ENCODE measurements around the gene C6orf52.
"Not testable (repeated sequence)": the region's sequence is repeated elsewhere in the genome, so short reads cannot be mapped to it uniquely, and the experiment has no call there.

The C6orf52 gene

DNA sequence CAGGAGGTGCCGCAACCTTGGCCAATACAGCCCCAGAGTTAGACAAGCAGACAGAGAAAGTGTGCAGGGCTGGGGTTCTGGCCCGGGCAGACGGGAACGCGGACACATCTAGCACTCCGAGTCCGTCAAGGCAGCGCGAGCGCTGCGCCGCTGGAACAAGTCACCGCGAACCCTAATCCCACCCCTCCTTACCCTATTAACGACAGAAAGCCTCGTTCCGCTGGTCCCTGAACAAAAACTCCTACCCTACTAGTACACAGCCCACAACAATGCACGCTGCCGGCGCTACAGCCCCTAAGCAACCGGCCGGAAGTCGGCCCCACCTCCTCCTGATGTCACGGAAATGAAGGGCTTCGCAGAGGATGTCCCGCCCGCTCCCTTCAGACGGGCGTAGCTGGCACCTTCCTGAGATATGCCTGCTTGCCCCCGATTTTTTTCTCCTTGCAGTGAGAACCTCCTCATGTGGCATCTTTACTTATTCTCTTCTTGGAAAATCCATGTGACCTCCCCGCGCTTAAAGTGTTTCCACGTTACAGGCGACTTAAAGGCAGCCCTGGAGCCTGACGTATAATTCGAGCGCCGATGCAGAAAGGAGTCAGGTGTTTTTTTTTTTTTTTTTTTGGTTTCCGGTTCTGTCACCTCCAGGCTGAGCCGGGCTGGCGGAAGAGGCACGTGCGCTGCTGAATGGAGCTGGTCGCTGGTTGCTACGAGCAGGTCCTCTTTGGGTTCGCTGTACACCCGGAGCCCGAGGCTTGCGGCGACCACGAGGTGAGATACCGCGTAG, at the start of gene C6orf52, which contains the start of gene PAK1IP1:
TSS of gene C6orf52 (minus strand) at position 315 of the 784 bp plus-strand sequence. CDS start 7,066 bp downstream, outside the sequence.
TSS of gene PAK1IP1 (plus strand) at position 671 of the 784 bp plus-strand sequence. CDS start at position 685, 14 bp downstream.
- H3K4me1 Mint-ChIP-seq (ENCODE audit: low read depth) = peaks cover 39% of the 10 kb centered on the region
- peaks cover 63% of the 10 kb centered on the region for H3K36me3 Mint-ChIP-seq (ENCODE audit: low read depth)
- H3K4me3 Mint-ChIP-seq = peak within 1 kb of the TSS; percentile 97
- H3K27ac Mint-ChIP-seq = peak within 1 kb of the TSS; percentile 100
- peak; percentile 93 for DNase-seq
- H3K27me3 Mint-ChIP-seq = no peaks in the 10 kb centered on the region
- H3K9me3 Mint-ChIP-seq = no peaks in the 10 kb centered on the region

DNA sequence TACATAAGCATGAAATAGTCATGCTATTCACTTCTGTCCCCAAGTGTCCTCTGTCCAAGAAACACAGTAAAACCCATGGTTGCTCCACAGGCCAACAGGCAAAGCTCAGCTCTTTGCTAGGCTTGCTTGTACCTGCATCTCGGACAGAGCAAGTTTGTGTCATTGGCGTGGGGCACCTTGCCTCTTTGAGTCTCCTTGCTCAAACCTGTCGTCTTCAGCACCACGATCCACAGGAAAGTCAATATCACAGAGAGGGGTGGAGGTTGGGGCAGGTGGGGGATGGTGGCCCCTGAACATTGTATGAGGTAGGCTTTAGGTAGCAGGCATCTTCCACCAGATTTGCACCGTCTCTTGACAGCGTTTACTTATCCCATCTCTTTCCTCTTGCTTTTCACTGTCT, 49.1 kb upstream of the C6orf52 start:
- Mint-ChIP-seq H3K36me3 (ENCODE audit: low read depth) (peaks cover 28% of the 10 kb centered on the region), H3K27ac (no peak overlapping the region), H3K4me1 (ENCODE audit: low read depth) (peaks cover 19% of the 10 kb centered on the region), H3K9me3 (no peaks in the 10 kb centered on the region), H3K4me3 (no peak overlapping the region), H3K27me3 (no peaks in the 10 kb centered on the region)
- DNase-seq = no peak

DNA sequence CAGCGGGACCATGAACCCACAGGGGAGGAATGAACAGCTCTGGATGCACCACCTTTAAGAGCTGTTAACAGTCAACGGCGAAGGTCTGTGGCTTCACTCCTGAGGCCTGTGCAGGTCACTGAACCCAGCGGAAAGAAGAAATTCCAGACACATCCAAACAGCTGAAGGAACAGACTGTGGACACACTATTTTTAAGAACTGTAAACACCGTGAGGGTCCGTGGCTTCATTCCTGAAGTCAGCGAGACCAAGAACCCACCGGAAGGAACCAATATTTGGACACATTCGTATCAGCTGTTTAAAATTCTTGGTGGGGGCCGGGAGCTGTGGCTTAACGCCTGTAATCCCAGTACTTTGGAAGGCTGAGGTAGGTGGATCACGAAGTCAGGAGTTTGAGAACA, 47.8 kb upstream of the C6orf52 start:
- DNase-seq = no peak
- H3K9me3 Mint-ChIP-seq = no peaks in the 10 kb centered on the region
- H3K27ac Mint-ChIP-seq = no peak overlapping the region
- no peak overlapping the region for H3K4me3 Mint-ChIP-seq
- H3K36me3 Mint-ChIP-seq (ENCODE audit: low read depth) = peaks cover 18% of the 10 kb centered on the region
- H3K4me1 Mint-ChIP-seq (ENCODE audit: low read depth) = peaks cover 17% of the 10 kb centered on the region
- no peaks in the 10 kb centered on the region for H3K27me3 Mint-ChIP-seq

DNA sequence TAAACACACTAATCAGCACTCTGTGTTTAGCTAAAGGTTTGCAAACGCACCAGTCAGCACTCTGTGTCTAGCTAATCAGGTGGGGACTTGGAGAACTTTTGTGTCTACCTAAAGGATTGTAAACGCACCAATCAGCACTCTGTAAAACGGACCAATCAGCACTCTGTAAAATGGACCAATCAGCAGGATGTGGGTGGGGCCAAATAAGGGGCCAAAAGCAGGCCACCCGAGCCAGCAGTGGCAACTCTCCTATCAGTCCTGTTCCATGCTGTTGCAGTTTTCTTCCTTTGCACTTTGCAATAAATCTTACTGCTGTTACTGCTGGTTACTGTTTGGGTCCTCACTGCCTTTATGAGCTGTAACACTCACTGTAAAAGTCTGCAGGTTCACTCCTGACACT, 47.2 kb upstream of the C6orf52 start:
- peaks cover 11% of the 10 kb centered on the region for H3K4me1 Mint-ChIP-seq (ENCODE audit: low read depth)
- peaks cover 12% of the 10 kb centered on the region for H3K36me3 Mint-ChIP-seq (ENCODE audit: low read depth)
- not testable (repeated sequence) for H3K9me3 Mint-ChIP-seq, DNase-seq, H3K27me3 Mint-ChIP-seq, H3K27ac Mint-ChIP-seq, H3K4me3 Mint-ChIP-seq

DNA sequence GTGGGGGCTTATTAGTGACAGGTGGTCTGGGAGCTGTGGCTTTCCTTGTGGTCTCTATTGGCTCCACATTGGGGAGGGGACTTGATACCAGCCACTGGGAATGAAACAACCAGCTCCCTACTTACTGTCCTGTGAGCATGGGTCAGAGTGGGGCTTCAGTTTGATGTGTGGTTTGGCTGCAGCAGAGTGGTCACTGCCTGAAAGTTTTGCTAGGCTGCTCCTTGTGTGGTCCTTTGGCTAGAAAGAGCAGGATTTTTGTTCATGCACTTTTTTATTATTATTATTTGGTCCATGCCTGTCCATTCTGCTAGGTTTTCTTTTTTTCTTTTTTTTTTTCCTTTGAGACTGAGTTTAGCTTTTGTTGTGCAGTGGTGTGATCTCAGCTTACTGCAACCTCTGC, 45.6 kb upstream of the C6orf52 start:
- Mint-ChIP-seq H3K27me3 (no peaks in the 10 kb centered on the region), H3K4me1 (ENCODE audit: low read depth) (peaks cover 1% of the 10 kb centered on the region), H3K4me3 (no peak overlapping the region), H3K27ac (no peak overlapping the region), H3K9me3 (no peaks in the 10 kb centered on the region), H3K36me3 (ENCODE audit: low read depth) (peaks cover 12% of the 10 kb centered on the region)
- no peak for DNase-seq

DNA sequence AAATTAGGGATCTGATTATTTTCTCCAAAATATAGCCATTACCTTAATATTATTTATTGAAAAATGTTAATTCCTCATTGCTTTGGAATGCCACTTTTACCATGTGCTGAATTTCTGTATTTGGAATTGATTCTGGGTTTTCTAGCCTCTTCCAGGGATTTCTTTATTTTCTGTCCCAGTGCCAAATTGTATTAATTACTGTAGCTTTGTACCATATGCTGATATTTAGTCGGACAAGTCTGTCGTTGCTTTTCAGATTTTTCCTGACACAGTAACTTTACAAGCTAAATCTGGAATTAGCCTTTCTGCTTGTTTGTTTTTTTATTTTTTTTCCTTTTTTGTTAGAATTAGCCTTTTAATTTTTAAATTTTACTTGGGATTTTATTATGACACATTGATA, 42.3 kb upstream of the C6orf52 start:
- Mint-ChIP-seq H3K36me3 (ENCODE audit: low read depth) (peaks cover 25% of the 10 kb centered on the region), H3K27ac (no peak overlapping the region), H3K4me1 (ENCODE audit: low read depth) (no peaks in the 10 kb centered on the region), H3K9me3 (no peaks in the 10 kb centered on the region), H3K27me3 (no peaks in the 10 kb centered on the region), H3K4me3 (no peak overlapping the region)
- no peak for DNase-seq

DNA sequence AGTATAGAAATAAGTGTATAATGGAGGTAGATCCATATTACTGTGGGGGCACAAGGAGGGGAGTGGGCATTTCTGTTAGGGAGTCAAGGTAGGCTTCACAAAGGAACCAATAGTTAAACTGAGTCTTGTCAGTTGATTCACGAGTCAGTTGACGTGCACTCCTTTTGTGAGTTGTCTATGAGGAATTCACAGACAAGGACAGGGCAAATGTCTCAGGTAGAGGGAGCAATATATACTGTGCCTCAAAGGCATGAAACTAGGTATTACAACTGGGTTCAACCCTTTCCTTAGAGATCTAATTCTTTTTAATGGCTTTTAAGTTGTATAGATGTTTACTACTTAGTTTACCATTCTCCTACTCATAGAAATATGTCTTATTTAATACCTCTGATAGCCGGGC, 39.4 kb upstream of the C6orf52 start:
- Mint-ChIP-seq H3K27me3 (no peaks in the 10 kb centered on the region), H3K27ac (no peak overlapping the region), H3K36me3 (ENCODE audit: low read depth) (peaks cover 41% of the 10 kb centered on the region), H3K4me1 (ENCODE audit: low read depth) (no peaks in the 10 kb centered on the region), H3K9me3 (no peaks in the 10 kb centered on the region), H3K4me3 (no peak overlapping the region)
- DNase-seq = no peak

DNA sequence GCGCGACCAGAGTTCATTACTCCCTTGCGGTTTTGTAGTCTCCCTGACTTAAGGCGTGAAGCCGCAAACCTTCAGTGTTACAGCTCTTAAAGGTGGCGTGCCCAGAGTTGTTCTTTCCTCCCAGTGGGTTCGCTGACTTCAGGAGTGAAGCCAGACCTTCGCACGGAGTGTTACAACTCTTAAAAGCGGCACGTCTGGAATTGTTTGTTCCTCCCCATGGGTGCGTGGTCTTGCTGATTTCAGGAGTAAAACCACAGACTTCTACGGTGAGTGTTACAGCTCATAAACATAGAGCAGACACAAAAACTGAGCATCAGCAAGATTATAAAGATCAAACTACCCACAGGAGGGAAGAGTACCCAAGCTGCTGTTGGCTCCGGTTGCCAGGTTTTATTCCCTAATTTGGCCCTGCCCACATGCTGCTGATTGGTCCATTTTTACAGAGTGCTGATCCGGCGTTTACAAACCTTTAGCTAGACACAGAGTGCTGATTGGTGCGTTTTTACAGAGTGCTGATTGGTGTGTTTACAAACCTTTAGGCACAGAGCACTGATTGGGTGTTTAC, 38.8 kb upstream of the C6orf52 start:
- no peak for DNase-seq
- H3K27me3 Mint-ChIP-seq = no peaks in the 10 kb centered on the region
- peaks cover 47% of the 10 kb centered on the region for H3K36me3 Mint-ChIP-seq (ENCODE audit: low read depth)
- H3K9me3 Mint-ChIP-seq = no peaks in the 10 kb centered on the region
- H3K4me3 Mint-ChIP-seq = no peak overlapping the region
- H3K4me1 Mint-ChIP-seq (ENCODE audit: low read depth) = no peaks in the 10 kb centered on the region
- H3K27ac Mint-ChIP-seq = no peak overlapping the region

DNA sequence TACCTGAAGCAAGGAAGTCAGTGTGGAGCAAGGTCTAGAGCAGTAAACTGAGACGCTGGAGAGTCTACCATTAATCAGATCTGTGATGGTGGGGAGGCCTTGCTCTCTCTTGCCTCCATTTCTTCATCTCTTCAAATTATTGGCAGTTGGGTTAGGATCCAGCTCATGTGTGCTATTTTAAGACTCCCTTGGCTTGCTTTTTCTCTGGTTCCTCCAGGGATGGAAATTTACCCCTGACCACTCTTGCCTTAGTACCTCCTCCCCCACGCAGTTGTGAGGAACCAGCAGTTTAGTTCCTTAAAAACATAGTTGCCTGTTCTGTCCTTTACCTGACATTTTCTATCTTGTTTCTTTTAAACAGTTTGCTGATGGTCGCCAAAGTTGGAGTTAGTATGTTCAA, 35.8 kb upstream of the C6orf52 start:
- H3K27me3 Mint-ChIP-seq = no peaks in the 10 kb centered on the region
- peak overlapping the region; percentile 1 for H3K27ac Mint-ChIP-seq
- H3K9me3 Mint-ChIP-seq = no peaks in the 10 kb centered on the region
- peaks cover 12% of the 10 kb centered on the region for H3K4me1 Mint-ChIP-seq (ENCODE audit: low read depth)
- peaks cover 74% of the 10 kb centered on the region for H3K36me3 Mint-ChIP-seq (ENCODE audit: low read depth)
- no peak overlapping the region for H3K4me3 Mint-ChIP-seq
- DNase-seq = no peak

DNA sequence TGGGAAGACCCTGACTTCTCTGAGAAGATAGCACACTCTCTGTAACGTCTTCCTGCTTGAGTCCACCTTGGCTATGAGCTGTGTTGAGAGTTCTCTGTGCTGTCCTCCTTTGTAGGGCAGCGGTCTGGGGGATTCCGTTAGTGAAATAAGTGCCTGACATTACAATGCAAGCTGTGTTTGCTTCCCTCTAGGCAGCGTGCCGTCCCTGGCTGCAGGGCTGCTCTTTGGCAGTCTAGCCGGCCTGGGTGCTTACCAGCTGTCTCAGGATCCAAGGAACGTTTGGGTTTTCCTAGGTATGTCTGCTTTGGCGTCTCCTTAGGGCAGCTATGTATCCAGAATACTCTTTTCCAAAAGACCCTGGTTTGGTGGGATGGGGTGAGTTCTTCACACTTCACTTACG, 31.3 kb upstream of the C6orf52 start:
- Mint-ChIP-seq H3K27ac (peak overlapping the region; percentile 60), H3K36me3 (ENCODE audit: low read depth) (peaks cover 73% of the 10 kb centered on the region), H3K27me3 (no peaks in the 10 kb centered on the region), H3K4me3 (no peak overlapping the region), H3K9me3 (no peaks in the 10 kb centered on the region), H3K4me1 (ENCODE audit: low read depth) (peaks cover 50% of the 10 kb centered on the region)
- DNase-seq = no peak

DNA sequence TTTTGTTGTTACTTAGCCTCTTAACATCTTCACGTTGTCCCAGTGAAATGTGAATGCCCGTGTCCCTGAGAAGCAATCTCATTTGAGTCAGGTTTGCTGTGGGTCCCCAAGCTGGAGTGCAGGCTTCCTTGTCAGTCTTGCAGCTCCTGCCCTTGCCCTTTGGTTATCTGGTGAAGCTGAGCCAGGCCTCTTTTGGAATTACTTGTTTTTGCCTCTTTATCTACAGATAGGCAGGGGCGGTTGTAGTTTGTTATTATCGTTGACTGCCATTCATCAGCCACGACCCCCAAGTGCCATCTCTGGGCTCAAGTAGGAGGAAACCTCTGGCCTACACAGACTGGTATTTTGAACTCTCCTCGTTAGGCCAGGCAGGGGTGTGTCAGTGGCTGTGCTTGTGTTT, 30.6 kb upstream of the C6orf52 start:
- H3K27ac Mint-ChIP-seq = peak overlapping the region; percentile 52
- no peak for DNase-seq
- peaks cover 66% of the 10 kb centered on the region for H3K36me3 Mint-ChIP-seq (ENCODE audit: low read depth)
- H3K9me3 Mint-ChIP-seq = no peaks in the 10 kb centered on the region
- peaks cover 50% of the 10 kb centered on the region for H3K4me1 Mint-ChIP-seq (ENCODE audit: low read depth)
- H3K4me3 Mint-ChIP-seq = no peak overlapping the region
- H3K27me3 Mint-ChIP-seq = no peaks in the 10 kb centered on the region

DNA sequence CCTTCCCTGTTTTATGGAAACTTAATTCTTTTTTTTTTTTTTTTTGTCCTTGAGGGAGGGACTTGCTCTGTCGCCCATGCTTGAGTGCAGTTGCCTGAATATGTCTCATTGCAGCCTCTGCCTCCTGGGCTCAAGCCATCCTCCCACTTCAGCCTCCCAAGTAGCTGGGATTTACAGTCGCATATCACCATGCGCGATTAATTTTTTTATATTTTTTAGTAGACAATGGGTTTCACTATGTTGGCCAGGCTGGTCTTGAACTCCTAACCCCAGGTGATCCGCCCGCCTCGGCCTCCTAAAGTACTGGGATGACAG, 29.1 kb upstream of the C6orf52 start:
- peaks cover 4% of the 10 kb centered on the region for H3K9me3 Mint-ChIP-seq
- no peak for DNase-seq
- peaks cover 57% of the 10 kb centered on the region for H3K4me1 Mint-ChIP-seq (ENCODE audit: low read depth)
- H3K36me3 Mint-ChIP-seq (ENCODE audit: low read depth) = peaks cover 60% of the 10 kb centered on the region
- peak overlapping the region; percentile 95 for H3K27ac Mint-ChIP-seq
- peak overlapping the region; percentile 94 for H3K4me3 Mint-ChIP-seq
- H3K27me3 Mint-ChIP-seq = no peaks in the 10 kb centered on the region

DNA sequence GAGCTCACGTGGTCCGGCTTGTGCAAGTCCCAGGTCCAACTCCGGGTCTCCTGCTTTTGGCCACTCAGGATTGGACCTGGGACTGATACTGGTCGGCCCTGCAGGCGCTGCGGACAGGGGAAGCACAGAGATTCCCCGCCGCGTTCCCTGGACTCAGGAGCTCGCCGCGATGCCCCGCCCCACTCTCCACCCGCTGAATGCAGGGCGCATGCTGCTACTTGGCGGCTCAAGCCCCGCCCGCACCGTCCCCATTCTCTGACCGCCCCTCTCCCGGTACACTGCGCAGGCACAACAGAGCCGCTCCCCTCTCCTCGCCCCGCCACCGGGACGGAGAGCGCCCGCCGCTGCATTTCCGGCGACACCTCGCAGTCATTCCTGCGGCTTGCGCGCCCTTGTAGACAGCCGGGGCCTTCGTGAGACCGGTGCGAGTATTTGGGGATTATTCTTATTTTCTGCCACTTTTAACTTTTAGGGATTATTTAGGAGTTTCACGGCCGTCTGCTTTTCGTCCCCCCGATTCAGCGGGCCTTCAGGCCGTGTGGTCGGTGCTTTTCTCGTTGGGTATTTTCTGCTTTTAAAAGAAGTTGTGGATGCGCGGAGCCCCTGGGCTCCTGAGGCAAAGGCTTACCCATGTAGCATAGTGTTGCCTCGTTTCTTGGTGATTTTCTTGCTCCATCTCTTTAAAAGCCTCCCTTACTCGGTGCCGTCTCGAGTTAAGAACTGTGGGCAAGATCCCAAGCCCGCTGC, 28.6 kb upstream of the C6orf52 start, which contains the start of gene TMEM14C:
TSS of gene TMEM14C (plus strand) at position 251 of the 747 bp plus-strand sequence. CDS start 1,544 bp downstream, outside the sequence.
- DNase-seq = peak; percentile 93
- Mint-ChIP-seq H3K27me3 (no peaks in the 10 kb centered on the region), H3K4me3 (peak within 1 kb of the TSS; percentile 94), H3K4me1 (ENCODE audit: low read depth) (peaks cover 57% of the 10 kb centered on the region), H3K9me3 (peaks cover 4% of the 10 kb centered on the region), H3K36me3 (ENCODE audit: low read depth) (peaks cover 55% of the 10 kb centered on the region), H3K27ac (peak within 1 kb of the TSS; percentile 95)

DNA sequence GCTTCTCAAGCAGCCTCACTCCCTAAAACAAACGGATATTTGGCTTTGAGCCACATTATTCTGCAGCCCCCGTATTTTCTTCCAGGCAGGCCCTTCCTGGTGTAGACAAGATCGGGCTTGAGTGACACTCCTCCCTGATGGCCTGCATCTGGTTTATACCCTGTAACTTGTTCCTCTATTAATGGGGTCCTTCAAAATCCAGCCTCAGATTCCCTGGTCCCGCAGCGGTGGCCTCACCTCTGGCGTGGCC, 28.1 kb upstream of the C6orf52 start:
- peak overlapping the region; percentile 94 for H3K4me3 Mint-ChIP-seq
- peaks cover 51% of the 10 kb centered on the region for H3K36me3 Mint-ChIP-seq (ENCODE audit: low read depth)
- H3K4me1 Mint-ChIP-seq (ENCODE audit: low read depth) = peaks cover 56% of the 10 kb centered on the region
- H3K27ac Mint-ChIP-seq = peak overlapping the region; percentile 95
- peaks cover 4% of the 10 kb centered on the region for H3K9me3 Mint-ChIP-seq
- no peak for DNase-seq
- H3K27me3 Mint-ChIP-seq = no peaks in the 10 kb centered on the region

Data from activated T-cell treated with anti-CD3 and anti-CD28 coated beads, Interleukin-2, amount 50 U/mL, for 24 hours (primary cell).